PC-3 (cell line): ENCODE measurements around the gene FBXO31. TPM values are rescaled to one million over a fixed set of nuclear protein-coding genes. Genes with fewer than 3 reads are reported as not detected.

Experiments
- ATAC-seq: fragments of 200-7000 bp; cut with Tn5 transposase; 2 replicates; pipeline ENCODE4 v1.9.1; 2020; ENCODE audit warnings: mild to moderate bottlenecking, moderate library complexity
- BruUV-seq: library from RNA; stranded (reverse); fragments of 400-500 nt; replicated peaks from 2 replicates; lab custom pipeline; 2021; lab: Mats Ljungman, UMichigan
- CTCF ChIA-PET: fragments of 300-600 bp; sonication (Branson Sonifier 250); formaldehyde crosslinking; loops from one replicate; lab custom pipeline; 2022; ENCODE audit warnings: antibody characterized with exemption; lab: Charles Lee
- POLR2A ChIA-PET: fragments of 300-600 bp; sonication (Branson Sonifier 250); formaldehyde crosslinking; loops from one replicate; lab custom pipeline; 2022; ENCODE audit warnings: antibody characterized with exemption; ENCODE audit not compliant: unreplicated experiment; lab: Charles Lee
- DNase-seq: peaks from one replicate; pipeline ENCODE4 v3.0.0-alpha.2; 2015
- H2AFZ ChIP-seq: fragments of 300-600 bp; sonication (generic); 2 replicates; pipeline ENCODE4 v1.6.0; 2016; ENCODE audit warnings: antibody characterized with exemption, low read length
- H3F3A ChIP-seq: fragments of 300-600 bp; sonication (generic); one replicate; pipeline ENCODE4 v1.6.0; 2017; ENCODE audit warnings: antibody characterized with exemption, low read length, control low read depth, mild to moderate bottlenecking; ENCODE audit not compliant: unreplicated experiment
- H3K27ac ChIP-seq: fragments of 300-600 bp; sonication (generic); 2 replicates; pipeline ENCODE4 v1.5.1; 2016; ENCODE audit warnings: mild to moderate bottlenecking, low read length
- H3K27me3 ChIP-seq: fragments of 300-600 bp; sonication (generic); 2 replicates; pipeline ENCODE4 v1.6.1; 2016; ENCODE audit warnings: low read length, mixed read lengths
- H3K36me3 ChIP-seq: fragments of 300-600 bp; sonication (generic); 2 replicates; pipeline ENCODE4 v1.6.1; 2016; ENCODE audit warnings: low read depth, mixed run types, low read length, mixed read lengths
- H3K4me1 ChIP-seq: fragments of 300-600 bp; sonication (generic); 2 replicates; pipeline ENCODE4 v1.5.1; 2016; ENCODE audit warnings: low read length; ENCODE audit not compliant: insufficient read depth
- H3K4me2 ChIP-seq: fragments of 300-600 bp; sonication (generic); 2 replicates; pipeline ENCODE4 v1.6.0; 2016; ENCODE audit warnings: low read length
- H3K4me3 ChIP-seq: fragments of 300-600 bp; sonication (generic); 2 replicates; pipeline ENCODE4 v1.5.1; 2016; ENCODE audit warnings: mild to moderate bottlenecking, low read length, mixed read lengths
- H3K79me2 ChIP-seq: fragments of 300-600 bp; sonication (generic); 2 replicates; pipeline ENCODE4 v1.6.1; 2017; ENCODE audit warnings: low read length, mixed read lengths
- H3K9ac ChIP-seq: fragments of 300-600 bp; sonication (generic); 2 replicates; pipeline ENCODE4 v1.6.0; 2016; ENCODE audit warnings: mild to moderate bottlenecking, low read length
- H3K9me2 ChIP-seq: fragments of 300-600 bp; sonication (generic); replicated peaks from 2 replicates; pipeline ENCODE4 v1.6.1; 2016; ENCODE audit warnings: mixed run types, low read length, mixed read lengths
- H3K9me3 ChIP-seq: fragments of 300-600 bp; sonication (generic); 2 replicates; pipeline ENCODE4 v1.6.1; 2016; ENCODE audit warnings: low read length, mixed read lengths
- H4K20me1 ChIP-seq: fragments of 300-600 bp; sonication (generic); 2 replicates; pipeline ENCODE4 v1.6.1; 2016; ENCODE audit warnings: low read length, mixed read lengths
- EZH2 ChIP-seq: fragments of 300-600 bp; sonication (generic); IDR thresholded peaks from one replicate; pipeline ENCODE4 v1.6.1; 2017; ENCODE audit warnings: antibody characterized with exemption, mild to moderate bottlenecking, low read length; ENCODE audit not compliant: unreplicated experiment
- EZH2phosphoT487 ChIP-seq: fragments of 300-600 bp; sonication (generic); IDR thresholded peaks from 2 replicates; pipeline ENCODE4 v1.6.1; 2018; ENCODE audit warnings: mild to moderate bottlenecking, antibody characterized with exemption, low read length, borderline replicate concordance
- intact Hi-C: fragments of 100-400 bp; cut with micrococcal nuclease; formaldehyde crosslinking; loops from 2 replicates; pipeline ENCODE4 v1.9.0; 2023
- total RNA-seq: library from RNA; depleted of rRNA; stranded (reverse); fragments of >200 nt; gene quantifications from 2 replicates; pipeline ENCODE4 v1.2.3, GENCODE V29; 2014
- TF ChIP-seq, protein P1 (sequence below): fragments of 300-600 bp; sonication (generic); conservative IDR thresholded peaks from 2 replicates; pipeline ENCODE4 v1.5.1; 2017; ENCODE audit warnings: antibody characterized with exemption, low read depth, mild to moderate bottlenecking, low read length

FBXO31 gene
- total RNA-seq, 1 experiment from 2014 or later: 14.8 TPM

DNA sequence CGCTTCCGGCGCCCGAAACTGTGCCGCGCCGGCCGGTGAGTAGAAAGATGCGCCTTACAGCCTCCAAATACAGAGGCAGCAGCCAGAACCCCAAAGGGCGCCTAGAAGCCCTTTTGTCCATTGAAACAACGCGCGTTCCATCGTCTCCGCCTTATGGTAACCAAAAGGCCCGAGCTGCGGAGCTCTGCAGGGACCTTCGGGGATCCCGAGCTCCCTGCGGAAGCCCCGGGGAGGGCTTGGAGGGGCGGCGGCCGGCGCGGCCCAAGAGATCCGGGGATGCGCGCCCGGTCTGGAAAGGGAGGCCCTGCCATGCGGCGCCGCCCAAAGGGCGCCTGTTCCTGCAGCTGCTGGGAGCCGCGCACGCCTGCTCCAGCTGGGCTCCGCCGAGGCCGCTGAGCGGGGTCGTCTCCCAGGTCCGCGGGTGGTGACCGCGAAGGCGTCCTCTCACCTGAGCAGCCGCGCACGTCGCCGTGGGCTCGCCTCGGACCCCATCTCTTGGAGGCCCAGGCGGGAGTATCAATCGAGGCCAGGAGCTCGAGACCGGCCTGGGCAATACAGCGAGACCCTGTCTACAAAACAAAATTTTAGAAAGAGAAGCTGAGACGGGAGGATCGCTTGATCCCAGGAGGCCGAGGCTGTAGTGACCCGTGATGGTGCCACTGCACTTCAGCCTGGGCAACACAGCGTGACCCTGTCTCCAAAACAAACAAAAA lies 742 bp upstream of the FBXO31 start:
- Histone ChIP-seq H3K9me2 (no peaks in the 10 kb centered on the region), H3K27me3 (no peaks in the 10 kb centered on the region), H3K9me3 (no peaks in the 10 kb centered on the region), H4K20me1 (peaks cover 19% of the 10 kb centered on the region; the same call in 1 of the 2 replicates), H3K36me3 (no peaks in the 10 kb centered on the region), H3K79me2 (peaks cover 38% of the 10 kb centered on the region), H3K4me3 (peak overlapping the region; percentile 81), H3K9ac (no peak overlapping the region), H3K27ac (no peak overlapping the region), H3K4me2 (peak overlapping the region; percentile 63), H3F3A (no peaks in the 10 kb centered on the region), H2AFZ (peak overlapping the region; percentile 61; the same call in 1 of the 2 replicates), H3K4me1 (peaks cover 26% of the 10 kb centered on the region)
- ATAC-seq (no peak), DNase-seq (no peak)
- POLR2A ChIA-PET: interaction anchor here (0.6 kb wide), 1 partner anchor 81 kb away, joined by 3 read pairs; no protein-coding TSS in a partner anchor
- intact Hi-C loops: no loop called here
- CTCF ChIA-PET: no interaction called here
- no TSS peak for BruUV-seq
- TF ChIP-seq EZH2 (no peak), EZH2phosphoT487 (no peak)
- TF ChIP-seq, protein P1, sequence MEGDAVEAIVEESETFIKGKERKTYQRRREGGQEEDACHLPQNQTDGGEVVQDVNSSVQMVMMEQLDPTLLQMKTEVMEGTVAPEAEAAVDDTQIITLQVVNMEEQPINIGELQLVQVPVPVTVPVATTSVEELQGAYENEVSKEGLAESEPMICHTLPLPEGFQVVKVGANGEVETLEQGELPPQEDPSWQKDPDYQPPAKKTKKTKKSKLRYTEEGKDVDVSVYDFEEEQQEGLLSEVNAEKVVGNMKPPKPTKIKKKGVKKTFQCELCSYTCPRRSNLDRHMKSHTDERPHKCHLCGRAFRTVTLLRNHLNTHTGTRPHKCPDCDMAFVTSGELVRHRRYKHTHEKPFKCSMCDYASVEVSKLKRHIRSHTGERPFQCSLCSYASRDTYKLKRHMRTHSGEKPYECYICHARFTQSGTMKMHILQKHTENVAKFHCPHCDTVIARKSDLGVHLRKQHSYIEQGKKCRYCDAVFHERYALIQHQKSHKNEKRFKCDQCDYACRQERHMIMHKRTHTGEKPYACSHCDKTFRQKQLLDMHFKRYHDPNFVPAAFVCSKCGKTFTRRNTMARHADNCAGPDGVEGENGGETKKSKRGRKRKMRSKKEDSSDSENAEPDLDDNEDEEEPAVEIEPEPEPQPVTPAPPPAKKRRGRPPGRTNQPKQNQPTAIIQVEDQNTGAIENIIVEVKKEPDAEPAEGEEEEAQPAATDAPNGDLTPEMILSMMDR: no peak

DNA sequence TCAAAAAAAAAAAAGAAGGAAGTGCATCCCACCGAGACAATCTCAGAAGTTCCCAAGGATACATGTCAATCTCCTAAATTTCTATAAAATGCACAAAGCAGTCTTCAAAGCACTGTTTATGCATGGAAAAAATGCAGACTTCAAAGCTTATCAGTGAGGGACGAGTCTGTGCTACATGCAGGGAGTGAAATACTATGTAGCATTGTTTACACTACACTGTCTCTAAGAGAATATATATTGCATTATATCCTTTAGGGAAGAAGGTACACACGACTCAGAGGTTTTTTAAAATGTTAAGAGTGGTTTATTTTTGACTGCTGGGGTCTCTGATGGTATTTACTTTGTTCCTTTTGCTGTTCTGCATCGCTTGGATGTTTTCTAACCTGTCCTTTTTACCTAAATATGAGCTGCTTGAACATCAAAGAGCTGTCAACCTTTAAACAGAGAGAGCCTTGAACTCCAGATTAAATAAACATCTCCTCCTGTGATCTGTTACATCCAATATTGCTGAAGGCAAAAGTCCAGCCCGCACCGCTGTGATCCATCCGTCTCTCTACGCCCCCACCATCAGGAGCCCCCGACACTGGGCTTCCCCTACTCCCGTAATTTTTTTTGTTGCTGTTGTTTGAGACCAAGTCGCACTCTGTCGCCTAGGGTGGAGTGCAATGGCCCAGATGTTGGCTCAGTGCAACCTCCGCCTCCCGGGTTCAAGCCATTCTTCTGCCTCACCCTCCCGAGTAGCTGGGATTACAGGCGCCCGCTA lies 1.4 kb downstream of the FBXO31 start:
- Histone ChIP-seq H3K4me1 (peaks cover 14% of the 10 kb centered on the region; the same call in 1 of the 2 replicates), H3K27me3 (no peaks in the 10 kb centered on the region), H3K9me2 (no peaks in the 10 kb centered on the region), H3K79me2 (peaks cover 59% of the 10 kb centered on the region), H3K27ac (no peak overlapping the region), H4K20me1 (peaks cover 19% of the 10 kb centered on the region; the same call in 1 of the 2 replicates), H3K9ac (peak overlapping the region; percentile 76), H3K36me3 (no peaks in the 10 kb centered on the region), H3K9me3 (no peaks in the 10 kb centered on the region), H2AFZ (no peak overlapping the region), H3K4me3 (peak overlapping the region; percentile 81), H3K4me2 (peak overlapping the region; percentile 73), H3F3A (no peaks in the 10 kb centered on the region)
- intact Hi-C loops: no loop called here
- TSS peak; percentile 37 for BruUV-seq
- CTCF ChIA-PET: no interaction called here
- ATAC-seq (no peak), DNase-seq (no peak)
- no peak for TF ChIP-seq EZH2
- TF ChIP-seq, protein P1: no peak
- no peak for TF ChIP-seq EZH2phosphoT487
- POLR2A ChIA-PET: no interaction called here
